Pons (tissue), 1 donor: Measurements from ENCODE around the gene KLHDC4.
A peak's percentile ranks its signal among the peaks of the same experiment; 100 is the strongest.
"Not testable (repeated sequence)": the region's sequence is repeated elsewhere in the genome, so short reads cannot be mapped to it uniquely, and the experiment has no call there.

Source experiments
- DNase-seq: peaks from one replicate; pipeline ENCODE4 v3.0.0-alpha.2; 2016; ENCODE audit warnings: low spot score

The KLHDC4 gene

DNA sequence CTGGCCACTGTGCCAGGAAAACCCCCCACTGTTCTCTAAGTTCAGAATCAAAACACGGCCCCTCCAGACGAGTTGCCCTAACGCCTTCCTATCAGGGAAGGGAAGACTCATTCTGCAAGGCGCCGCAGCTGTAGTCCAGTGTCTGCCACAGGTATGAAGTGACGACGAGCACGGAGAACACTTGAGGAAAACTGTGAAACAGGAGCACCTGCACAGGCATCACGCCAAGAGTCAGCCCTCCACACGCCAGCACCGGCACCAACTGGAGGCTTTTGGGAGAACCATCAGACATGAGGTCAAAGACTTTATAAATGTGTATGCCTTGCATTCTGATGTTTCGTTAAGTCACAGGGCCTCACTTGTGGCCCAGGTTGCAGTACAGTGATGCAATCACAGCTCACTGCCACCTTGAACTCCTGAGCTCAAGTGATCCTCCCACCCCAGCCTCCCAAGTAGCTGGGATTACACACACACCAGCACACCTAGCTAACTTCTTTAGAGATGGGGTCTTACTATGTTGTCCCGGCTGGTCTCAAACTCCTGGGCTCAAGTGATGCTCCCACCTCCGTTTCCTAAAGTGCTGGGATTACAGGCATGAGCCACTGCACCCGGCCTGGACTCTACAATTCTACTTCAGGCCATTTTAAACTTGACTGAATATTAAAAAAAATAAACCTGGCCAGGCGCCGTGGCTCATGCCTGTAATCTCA, 22.9 kb downstream of the KLHDC4 start:
- DNase-seq = no peak

DNA sequence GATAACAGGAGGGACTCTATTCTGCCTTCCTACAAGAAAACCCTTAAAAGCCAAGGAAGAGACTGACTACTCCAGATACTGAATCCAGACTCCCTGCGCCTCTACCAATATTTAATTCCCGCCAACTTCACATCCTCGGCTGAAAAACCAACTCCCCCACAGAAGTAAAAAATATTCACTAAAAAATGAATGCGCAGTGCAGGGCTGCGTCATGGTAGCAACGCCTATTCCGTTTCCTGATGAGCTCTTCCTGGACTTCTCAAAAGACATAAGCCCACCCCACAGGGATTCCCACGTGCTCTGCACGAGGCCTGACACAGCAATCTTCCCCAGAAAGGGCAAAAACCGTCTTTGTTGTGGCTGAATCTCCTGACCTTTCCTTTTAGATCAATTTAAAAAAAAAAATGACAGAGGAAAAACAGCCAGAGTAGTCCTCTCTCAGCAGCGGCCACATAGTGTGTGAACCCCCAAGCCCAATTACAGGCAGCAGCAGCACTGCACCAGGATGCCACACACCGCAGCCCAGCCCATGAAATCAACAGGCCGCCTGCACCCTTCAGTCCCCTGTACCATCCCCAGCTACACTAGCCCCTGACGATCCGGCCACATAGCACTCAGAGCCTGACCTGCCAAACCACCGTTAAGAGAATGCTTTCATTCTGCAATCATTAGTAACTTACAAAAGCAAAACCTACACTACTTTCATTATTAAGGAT, 23.9 kb downstream of the KLHDC4 start:
- DNase-seq = no peak

DNA sequence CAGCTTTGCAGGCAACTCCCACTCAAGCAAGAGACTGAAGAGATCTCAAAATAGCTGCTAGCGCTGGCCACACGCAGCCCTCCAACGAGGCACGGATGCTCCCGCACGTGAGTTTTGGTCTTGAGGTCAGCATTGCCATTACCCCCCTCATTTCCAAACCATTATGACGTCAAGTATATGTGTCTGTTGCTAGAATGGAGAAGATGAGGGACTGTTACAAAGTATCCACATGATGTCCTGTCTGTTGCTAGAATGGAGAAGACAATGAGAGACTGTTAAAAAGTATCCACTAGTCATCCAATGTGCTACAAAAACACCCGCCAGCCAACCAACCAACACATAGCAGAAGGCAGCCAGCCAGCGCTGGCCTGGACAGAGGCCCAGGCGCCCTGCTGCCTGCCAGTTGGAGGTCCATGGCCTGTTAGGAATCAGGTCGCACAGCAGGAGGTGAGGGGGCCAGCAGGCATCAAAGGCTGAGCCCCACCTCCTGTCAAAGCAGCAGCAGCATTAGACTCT, 24.8 kb downstream of the KLHDC4 start:
- peak; percentile 97 for DNase-seq

DNA sequence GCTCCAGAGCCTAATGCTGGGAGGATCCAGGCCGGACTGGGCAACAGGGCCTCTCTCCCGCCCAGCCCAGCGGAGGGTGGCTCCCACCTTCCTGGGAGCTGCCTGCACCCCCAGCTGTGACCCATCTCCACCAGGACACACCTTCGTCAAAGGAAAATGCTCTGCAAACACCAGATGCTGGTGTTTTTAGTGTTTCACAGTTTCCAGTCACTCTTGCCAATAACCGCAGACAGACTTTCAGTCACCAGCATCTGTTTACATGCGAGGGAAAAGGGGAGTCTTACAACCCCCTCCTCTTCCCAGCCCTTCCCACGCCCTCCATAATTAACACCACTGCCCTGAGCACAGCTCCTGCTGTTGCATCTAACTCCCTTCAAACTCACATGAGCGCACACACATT, 25.3 kb downstream of the KLHDC4 start:
- DNase-seq = no peak

DNA sequence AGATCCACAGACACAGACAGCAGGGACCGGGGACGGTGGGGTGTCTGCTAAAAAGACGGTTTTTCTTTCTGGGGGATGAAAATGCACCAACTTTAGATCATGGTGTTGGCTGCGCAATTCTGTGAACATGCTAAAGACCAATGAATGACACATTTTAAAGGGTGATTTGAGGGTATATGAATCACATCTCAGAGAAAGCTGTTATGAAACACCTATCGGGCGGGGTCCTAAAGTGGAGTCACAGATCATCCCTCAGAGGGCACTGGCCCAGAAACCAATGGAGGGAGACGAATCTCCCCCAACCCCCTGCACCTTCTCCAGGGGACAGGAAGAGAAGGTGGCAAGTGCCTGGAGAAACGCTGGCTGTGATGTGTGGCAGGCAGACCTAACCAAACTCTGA, 26.0 kb downstream of the KLHDC4 start:
- no peak for DNase-seq

DNA sequence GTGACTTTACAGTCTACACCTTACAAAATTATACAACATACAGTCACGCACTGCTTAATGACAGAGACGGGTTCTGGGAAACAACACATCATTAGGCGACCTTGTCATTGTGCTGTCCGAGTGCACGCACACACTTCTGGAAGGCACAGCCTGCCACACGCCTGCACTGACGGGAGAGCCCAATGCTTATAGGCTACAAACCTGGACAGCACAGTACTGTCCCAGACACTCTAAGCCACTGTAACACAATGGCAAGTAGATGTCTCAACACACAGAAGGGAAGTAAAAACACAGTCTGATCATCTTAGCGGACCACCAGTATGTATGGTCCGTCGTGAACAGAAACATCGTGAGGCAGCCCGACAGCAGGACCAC, 29.8 kb downstream of the KLHDC4 start:
- no peak for DNase-seq

DNA sequence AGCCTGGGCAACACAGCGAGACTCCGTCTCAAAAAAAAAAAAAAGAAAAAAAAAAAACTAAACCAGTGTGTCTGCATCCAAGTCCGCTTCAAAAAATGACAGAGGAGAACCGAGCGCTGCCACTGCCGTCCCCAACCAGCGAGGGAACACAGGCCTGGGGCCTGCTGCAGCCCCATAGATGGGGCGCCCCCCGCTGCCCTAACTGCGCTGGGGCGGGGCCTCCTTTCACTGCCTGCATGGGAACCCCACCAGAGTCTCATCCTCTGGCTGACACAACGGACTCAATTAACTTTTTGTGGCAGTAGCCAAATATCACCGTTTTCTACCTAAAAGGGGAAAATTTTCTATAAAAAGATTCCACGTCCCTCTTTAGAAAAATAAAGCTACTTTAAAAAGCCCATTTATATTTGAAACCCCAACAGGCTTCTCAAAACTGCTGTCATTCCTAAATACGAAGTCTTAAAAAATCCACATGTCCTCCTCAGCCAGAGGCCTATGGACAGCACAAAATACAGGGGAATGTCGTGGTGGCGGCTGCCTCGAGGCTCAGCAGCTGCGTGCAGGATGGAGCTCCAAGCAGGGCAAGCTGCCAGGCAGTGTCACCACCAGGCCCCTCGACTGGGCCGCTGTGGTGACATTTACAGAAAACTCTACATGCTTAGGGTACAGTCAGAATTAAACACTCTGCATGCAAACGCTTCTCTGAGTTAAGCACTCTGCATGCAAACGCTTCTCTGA, 30.3 kb downstream of the KLHDC4 start:
- DNase-seq = no peak

DNA sequence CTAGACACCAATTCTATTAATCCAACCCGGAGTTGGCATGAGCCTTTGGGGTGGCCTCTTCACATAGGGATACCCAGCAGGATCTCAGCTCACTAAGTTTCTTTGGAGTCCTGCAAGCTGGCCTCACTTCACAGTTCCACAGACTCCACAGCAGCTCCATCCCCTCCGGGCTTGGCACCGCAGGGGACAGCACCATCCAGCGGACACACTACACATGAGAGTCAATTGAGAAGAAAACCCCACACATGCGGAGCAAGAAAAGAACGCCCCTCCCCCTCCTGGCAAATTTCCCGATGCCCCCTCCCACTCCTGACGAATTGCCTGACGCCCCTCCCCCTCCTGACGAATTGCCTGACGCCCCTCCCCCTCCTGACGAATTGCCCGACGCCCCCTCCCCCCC, 31.1 kb downstream of the KLHDC4 start:
- DNase-seq = no peak

DNA sequence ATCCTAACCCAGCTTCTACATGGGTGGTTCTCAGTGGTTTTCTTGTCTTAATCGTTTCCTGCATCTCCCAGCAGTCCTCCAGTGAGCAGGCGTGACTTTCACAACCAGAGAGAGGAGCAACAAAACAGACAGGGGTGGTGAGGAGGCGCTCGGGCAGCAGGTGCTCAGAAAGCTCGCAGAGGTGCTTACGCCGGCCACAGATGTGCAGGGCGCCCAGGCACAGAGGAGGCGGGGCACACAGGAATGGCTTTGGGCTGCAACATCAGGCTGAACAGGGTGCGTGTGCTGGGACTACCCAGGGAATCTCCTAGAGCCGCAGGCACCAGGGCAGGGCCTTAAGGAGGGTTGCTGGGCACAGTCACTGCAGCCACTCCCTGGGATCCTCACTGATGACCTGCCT, 32.6 kb downstream of the KLHDC4 start:
- no peak for DNase-seq

DNA sequence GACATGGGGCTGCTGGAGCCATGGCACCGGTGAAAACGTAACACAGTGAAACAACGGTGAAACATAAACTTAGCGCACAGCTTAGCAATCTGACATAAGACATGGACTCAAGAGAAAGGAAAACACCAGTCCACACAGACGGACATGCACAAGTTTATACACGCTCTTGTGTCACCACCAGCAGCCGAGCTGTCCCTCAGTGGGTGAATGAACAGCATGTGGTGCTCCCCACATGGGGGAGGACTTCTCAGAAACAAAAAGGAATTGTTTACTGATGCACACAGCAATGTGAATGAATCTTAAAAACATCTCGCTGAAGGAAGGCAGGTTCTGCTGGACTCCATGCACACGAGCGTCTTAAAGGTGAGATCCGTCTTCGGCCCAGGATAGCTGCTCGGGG, 34.2 kb downstream of the KLHDC4 start:
- DNase-seq = no peak

DNA sequence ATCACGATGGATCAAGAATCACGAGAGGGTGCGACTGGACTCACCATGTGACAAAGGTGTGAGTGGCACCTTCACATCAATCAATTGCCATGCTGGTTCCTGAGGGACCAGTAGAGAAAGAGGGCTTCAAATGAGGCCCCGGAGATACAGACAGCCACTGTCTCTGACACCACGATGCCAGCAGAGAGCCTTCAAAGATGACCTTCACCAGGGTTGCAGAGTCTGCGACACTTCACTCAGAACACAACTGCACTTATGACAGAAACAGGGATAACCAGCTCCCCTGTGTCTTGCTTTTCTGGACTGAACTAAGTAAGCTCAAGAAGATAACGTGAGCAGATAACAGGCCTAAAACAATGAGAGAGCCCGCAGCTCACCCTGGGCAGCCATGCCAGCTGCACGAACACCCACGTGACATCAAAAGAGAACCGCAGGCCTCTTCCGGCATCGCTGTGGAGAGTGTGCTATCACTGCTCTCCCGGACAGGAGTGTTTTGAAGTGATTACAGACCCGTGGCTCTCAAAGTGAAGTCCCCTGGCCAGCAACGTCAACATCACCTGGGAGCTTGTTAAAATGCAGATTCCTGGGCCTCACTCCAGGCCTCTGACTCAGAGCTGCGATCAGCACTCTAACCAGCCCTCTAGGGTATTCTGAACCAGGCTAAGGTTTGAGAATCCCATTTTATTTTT, 36.4 kb downstream of the KLHDC4 start:
- no peak for DNase-seq

DNA sequence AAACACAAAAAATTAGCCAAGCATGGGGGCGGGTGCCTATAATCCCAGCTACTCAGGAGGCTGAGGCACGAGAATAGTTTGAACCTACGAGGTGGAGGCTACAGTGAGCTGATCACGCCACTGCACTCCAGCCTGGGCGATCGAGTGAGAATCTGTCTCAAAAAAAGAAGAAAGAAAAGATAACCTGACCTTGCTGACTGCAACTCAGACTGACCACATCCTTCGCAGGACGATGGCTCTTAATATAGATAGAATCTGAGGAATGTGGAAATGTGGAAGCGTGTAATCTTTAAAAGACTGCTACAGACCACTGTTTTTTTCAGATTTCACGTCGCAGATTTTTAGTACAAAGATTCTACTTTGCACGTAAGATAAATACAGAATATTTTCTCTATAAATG, 37.8 kb downstream of the KLHDC4 start:
- DNase-seq = no peak

DNA sequence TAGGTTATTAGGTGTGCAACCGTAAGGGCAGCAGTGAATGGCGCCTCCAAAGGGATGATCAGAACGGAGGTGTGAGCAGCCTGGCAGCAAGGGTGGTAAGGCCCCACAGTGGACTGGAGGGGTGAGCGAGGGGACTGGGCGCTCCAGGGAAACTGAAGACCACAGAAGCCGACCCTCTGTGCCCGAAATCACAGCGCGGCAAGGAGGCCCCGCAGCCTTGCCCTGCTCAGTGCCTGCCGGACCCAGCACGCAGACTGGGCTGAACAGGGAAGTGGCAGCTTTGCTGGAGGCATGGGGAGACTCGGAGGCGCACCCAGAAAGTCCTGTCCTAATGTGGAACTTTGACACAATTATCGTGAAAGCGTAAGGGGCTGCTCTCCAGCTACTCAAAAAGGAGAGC, 38.4 kb downstream of the KLHDC4 start:
- no peak for DNase-seq

DNA sequence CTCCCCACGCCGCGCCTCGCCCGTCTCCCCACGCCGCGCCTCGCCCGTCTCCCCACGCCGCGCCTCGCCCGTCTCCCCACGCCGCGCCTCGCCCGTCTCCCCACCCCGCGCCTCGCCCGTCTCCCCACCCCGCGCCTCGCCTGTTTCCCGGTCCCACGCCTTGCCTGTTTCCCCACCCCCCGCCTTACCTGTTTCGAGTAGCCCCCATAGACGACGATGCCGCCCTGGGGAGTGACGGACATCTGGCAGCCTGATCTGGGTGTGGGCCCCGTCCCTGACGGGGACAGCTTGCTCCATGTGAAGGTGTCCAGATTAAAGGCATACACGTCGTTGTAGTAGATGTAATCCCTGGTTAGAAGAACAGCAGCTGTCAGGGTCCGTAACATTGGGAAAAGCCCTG, 39.2 kb downstream of the KLHDC4 start:
- DNase-seq = not testable (repeated sequence)

DNA sequence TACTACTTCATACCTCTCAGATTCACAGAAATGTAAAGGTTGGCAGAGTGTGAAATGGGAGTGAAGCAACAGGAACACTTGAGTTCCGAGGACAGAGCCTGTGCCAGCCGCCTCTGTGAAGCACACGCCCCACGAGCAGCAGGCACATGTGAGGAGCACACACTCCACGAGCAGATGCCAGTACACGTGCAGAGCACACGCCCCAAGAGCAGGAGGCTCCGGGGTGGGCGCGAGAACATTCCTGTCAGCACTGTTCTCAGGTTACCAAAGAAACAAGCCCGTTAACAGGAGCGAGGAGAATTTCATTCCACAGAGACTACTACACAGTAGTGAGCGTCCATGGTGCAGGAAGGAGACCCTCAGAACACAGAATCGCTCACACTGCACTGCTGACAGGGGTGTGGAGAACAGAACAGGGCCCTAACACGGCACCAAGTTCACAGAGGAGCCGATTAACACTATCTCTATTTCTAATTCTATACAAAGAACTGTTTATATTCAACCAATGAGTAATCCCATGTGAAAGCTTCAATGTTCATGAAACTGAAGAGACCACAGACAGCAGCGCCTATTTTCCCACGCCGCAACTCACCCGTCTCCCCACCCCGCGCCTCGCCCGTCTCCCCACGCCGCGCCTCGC, 40.1 kb downstream of the KLHDC4 start:
- DNase-seq = no peak

DNA sequence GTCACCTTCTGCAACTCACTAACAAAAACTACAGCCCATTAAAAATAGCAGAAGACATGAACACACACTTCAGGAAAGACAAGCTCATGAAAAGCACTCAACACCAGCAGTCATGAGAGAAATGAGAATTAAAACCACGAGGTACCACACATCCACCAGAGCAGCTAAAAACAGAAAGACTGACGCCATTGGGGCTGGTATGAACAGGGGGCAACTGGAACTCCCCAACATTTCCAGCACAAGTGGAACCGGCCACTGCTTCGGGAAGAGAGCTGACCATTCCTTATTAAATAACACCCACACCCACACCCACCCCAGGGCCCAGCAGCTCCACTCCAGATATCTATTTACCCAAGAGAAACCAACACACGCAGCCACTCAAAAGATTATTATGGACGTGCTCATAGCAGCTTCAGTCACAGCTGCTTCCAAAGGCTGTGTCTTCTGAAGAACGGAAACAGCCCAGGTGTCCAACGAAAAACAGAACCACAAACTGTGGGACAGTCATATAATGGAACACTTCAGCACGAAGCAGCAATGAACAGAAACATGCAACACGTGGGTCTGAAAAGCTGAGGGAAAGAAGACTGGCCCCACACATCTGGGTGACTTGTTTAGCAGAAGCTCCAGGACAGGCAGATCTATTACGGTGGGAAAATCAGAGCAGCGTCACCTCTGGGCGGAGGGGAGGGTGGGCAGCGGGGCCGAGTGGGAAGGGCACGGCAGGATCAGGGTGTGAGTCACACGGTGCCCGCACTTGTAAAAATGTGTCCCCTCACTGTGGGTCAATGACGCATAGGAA, 41.1 kb downstream of the KLHDC4 start:
- no peak for DNase-seq

DNA sequence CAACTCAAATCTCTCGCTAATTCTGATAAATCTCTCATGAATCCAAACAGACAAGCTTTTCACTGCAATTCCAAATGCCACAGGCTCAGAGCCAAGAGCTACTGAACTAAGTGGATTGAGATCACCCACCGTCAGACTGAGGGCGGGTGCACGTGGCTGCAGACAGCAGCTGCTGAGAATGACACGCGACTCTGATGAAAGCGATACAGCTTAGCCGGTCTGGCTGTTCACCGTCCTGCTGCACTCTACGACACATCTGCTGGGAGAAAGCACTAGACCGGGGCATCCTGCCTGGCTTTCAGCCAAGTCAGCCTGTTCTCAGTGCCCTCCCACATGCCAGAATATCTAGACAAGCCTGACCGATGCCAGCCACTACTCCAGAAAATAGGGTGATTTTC, 42.6 kb downstream of the KLHDC4 start:
- peak; percentile 93 for DNase-seq

DNA sequence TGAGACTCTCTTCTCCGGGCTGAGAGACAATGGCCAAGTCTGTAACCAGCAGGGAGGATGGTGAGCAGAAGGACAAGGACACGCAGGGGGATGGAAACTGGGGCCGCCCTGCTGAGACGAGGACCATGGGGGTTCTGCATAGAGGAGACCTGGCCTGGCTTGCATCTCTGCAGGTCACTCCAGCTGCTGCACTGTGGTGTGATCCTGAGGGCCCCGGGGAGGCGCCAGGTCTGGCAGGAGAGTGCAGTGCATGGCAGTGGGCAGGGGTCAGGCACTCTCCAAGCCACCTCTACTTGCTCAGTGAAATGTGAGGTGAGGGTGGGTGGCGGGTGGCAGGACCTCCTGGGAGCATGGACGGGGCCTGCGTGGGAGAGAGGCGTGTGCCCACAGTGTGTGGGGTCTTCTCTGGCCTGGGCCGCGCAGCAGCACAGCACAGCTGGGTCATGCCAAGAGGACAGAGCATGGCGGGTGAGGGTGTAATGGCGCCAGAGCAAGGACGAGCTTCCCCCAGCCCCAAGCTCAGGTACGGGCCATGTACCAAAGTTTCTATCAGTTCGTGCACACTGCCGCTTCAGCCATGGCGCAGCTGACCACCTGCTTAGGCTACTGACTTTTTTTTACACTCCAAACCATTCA, 43.1 kb downstream of the KLHDC4 start:
- no peak for DNase-seq

DNA sequence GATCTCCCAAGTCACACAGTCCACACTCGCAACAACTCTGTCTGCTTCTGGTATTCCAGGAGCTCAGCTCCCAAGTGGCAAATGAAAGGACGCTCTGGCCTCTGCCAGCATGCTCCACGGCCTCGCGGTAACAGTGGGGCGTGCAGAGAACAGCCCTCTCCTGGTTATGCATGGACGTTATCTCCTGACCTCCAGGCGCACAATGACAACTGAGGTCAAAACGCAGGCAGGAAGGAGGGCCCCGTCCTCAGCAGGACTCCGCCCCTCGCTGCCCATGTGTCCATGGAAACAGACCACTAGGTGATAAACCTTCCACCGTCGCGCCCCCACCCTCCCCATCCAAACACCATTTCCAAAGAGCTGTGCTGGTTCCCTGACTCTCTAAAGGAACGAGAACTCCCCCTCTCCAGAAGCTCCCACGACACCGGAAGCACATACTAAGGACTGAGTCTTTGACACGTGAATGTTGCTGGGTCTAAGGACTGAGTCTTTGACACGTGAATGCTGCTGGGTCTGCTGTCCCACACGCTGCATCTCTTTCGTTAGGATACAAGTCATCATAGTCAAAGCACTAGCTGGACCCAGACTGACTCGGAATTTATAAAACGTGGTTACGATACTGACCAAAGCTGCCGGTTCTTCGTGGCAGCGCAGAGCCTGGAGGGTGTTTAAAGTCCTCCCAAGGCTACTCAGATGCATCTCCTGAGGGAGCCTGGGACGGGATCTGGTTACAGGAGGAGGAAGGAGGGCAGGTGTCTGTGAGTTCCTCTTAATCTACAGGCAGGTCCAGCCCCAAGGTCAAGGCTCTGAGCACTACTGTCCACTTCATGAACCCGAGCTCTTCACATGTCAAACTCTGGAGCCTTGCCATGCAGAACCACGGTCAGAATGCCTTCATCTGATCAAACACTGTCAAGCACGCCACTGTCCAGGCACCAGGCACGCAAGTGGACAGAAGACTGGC, 43.9 kb downstream of the KLHDC4 start:
- DNase-seq = peak; percentile 26
